IMR-90 (cell line): ENCODE data around the gene DNM1. TPM values are rescaled to one million over a fixed set of nuclear protein-coding genes. Genes with fewer than 3 reads are reported as not detected.

Source experiments
- ATAC-seq: fragments of 200-7000 bp; cut with Tn5 transposase; 2 replicates; pipeline ENCODE4 v1.9.1; 2020; ENCODE audit warnings: low read depth, mild to moderate bottlenecking, moderate library complexity
- BruUV-seq: library from RNA; stranded (reverse); fragments of 400-500 nt; replicated peaks from 2 replicates; lab custom pipeline; 2021; lab: Mats Ljungman, UMichigan
- CTCF ChIA-PET: fragments of 300-600 bp; formaldehyde crosslinking; extraction: SDS; loops from one replicate; lab custom pipeline; 2021; ENCODE audit warnings: antibody characterized with exemption; lab: Yijun Ruan, JAX
- POLR2A ChIA-PET: fragments of 300-600 bp; sonication (Branson Sonifier 250); formaldehyde crosslinking; loops from one replicate; lab custom pipeline; 2022; ENCODE audit warnings: antibody characterized with exemption; ENCODE audit not compliant: unreplicated experiment; lab: Charles Lee
- DNase-seq: peaks from one replicate; pipeline ENCODE4 v3.0.0; 2013
- H2AFZ ChIP-seq: replicated peaks from 2 replicates; pipeline ENCODE3; 2013; ENCODE audit warnings: low read length, mild to moderate bottlenecking; ENCODE audit not compliant: poor library complexity
- H2AK5ac ChIP-seq: 2 replicates; pipeline ENCODE4 v1.6.1; 2013; ENCODE audit warnings: low read depth, low read length, inconsistent platforms
- H2AK9ac ChIP-seq: replicated peaks from 2 replicates; pipeline ENCODE3; 2013; ENCODE audit warnings: mild to moderate bottlenecking, low read depth, low read length, moderate library complexity; ENCODE audit not compliant: poor library complexity
- H2BK120ac ChIP-seq: 2 replicates; pipeline ENCODE4 v1.6.1; 2013; ENCODE audit warnings: low read depth, low read length, inconsistent platforms
- H2BK15ac ChIP-seq: 3 replicates; pipeline ENCODE4 v1.6.1; 2013; ENCODE audit warnings: low read depth, low read length, inconsistent platforms
- H2BK20ac ChIP-seq: 2 replicates; pipeline ENCODE4 v1.6.1; 2013; ENCODE audit warnings: low read depth, mild to moderate bottlenecking, inconsistent platforms, low read length, moderate library complexity
- H2BK5ac ChIP-seq: 2 replicates; pipeline ENCODE4 v1.6.1; 2013; ENCODE audit warnings: mild to moderate bottlenecking, low read depth, low read length, inconsistent platforms; ENCODE audit not compliant: poor library complexity, severe bottlenecking
- H3K14ac ChIP-seq: replicated peaks from 2 replicates; pipeline ENCODE4 v1.6.1; 2013; ENCODE audit warnings: low read depth, low read length, inconsistent platforms
- H3K18ac ChIP-seq: 2 replicates; pipeline ENCODE4 v1.6.1; 2013; ENCODE audit warnings: low read depth, low read length, control low read depth
- H3K23ac ChIP-seq: 2 replicates; pipeline ENCODE4 v1.6.1; 2013; ENCODE audit warnings: low read depth, low read length, inconsistent platforms
- H3K27ac ChIP-seq: 2 replicates; pipeline ENCODE4 v1.5.1; 2013; ENCODE audit warnings: mild to moderate bottlenecking, control low read depth, low read length; ENCODE audit not compliant: insufficient read depth
- H3K27me3 ChIP-seq: 2 replicates; pipeline ENCODE4 v1.6.1; 2013; ENCODE audit warnings: low read length; ENCODE audit not compliant: control insufficient read depth, insufficient read depth
- H3K36me3 ChIP-seq: 2 replicates; pipeline ENCODE4 v1.6.1; 2013; ENCODE audit warnings: low read length, mixed read lengths; ENCODE audit not compliant: control insufficient read depth, insufficient read depth
- H3K4ac ChIP-seq: 2 replicates; pipeline ENCODE4 v1.6.1; 2013; ENCODE audit warnings: low read depth, low read length, inconsistent platforms
- H3K4me1 ChIP-seq: 2 replicates; pipeline ENCODE4 v1.6.1; 2013; ENCODE audit warnings: low read length, mixed read lengths; ENCODE audit not compliant: control insufficient read depth, insufficient read depth
- H3K4me2 ChIP-seq: 2 replicates; pipeline ENCODE4 v1.6.1; 2013; ENCODE audit warnings: low read depth, mild to moderate bottlenecking, control low read depth, low read length, moderate library complexity
- H3K4me3 ChIP-seq: 2 replicates; pipeline ENCODE4 v1.5.1; 2013; ENCODE audit warnings: low read depth, mild to moderate bottlenecking, control low read depth, low read length, moderate library complexity; ENCODE audit not compliant: insufficient read depth
- H3K56ac ChIP-seq: 2 replicates; pipeline ENCODE4 v1.6.1; 2013; ENCODE audit warnings: low read length, inconsistent platforms; ENCODE audit not compliant: insufficient read depth; ENCODE audit errors: extremely low read depth
- H3K79me1 ChIP-seq, 2 experiments: 2 replicates each; pipeline ENCODE4 v1.6.1; 2013; ENCODE audit warnings: low read length in 2 of 2, inconsistent platforms in 1 of 2, low read depth in 1 of 2
- H3K9ac ChIP-seq: 2 replicates; pipeline ENCODE4 v1.6.1; 2013; ENCODE audit warnings: low read depth, low read length, control low read depth
- H3K9me1 ChIP-seq: 2 replicates; pipeline ENCODE4 v1.6.1; 2013; ENCODE audit warnings: low read length, inconsistent platforms; ENCODE audit not compliant: insufficient read depth
- H3K9me3 ChIP-seq: 2 replicates; pipeline ENCODE4 v1.6.1; 2013; ENCODE audit warnings: low read length; ENCODE audit not compliant: control insufficient read depth, insufficient read depth
- H4K20me1 ChIP-seq: 2 replicates; pipeline ENCODE4 v1.6.1; 2013; ENCODE audit warnings: low read length, inconsistent platforms; ENCODE audit not compliant: insufficient read depth
- H4K5ac ChIP-seq: 2 replicates; pipeline ENCODE4 v1.6.1; 2013; ENCODE audit warnings: mild to moderate bottlenecking, low read depth, low read length, control low read depth
- H4K8ac ChIP-seq, 2 experiments: 2 replicates each; pipeline ENCODE4 v1.6.1; 2013; ENCODE audit warnings: low read depth in 2 of 2, low read length in 2 of 2, control low read depth in 1 of 2, inconsistent platforms in 1 of 2
- H4K91ac ChIP-seq: 2 replicates; pipeline ENCODE4 v1.6.1; 2013; ENCODE audit warnings: low read depth, low read length, inconsistent platforms; ENCODE audit not compliant: insufficient read depth
- FOS ChIP-seq: fragments of 150-350 bp; IDR thresholded peaks from 2 replicates; pipeline ENCODE4 v1.6.1; 2016; ENCODE audit warnings: low read depth, low read length
- MAZ ChIP-seq: IDR thresholded peaks from 2 replicates; pipeline ENCODE4 v1.6.1; 2012; ENCODE audit warnings: low read depth, mild to moderate bottlenecking, low read length, improper control_type of control experiment, moderate library complexity, borderline replicate concordance
- MXI1 ChIP-seq: IDR thresholded peaks from 2 replicates; pipeline ENCODE4 v1.6.1; 2012; ENCODE audit warnings: low read depth, mild to moderate bottlenecking, low read length, moderate library complexity, borderline replicate concordance
- SMC3 ChIP-seq: fragments of 150-350 bp; IDR thresholded peaks from 2 replicates; pipeline ENCODE4 v1.6.1; 2016; ENCODE audit warnings: low read depth, mild to moderate bottlenecking, antibody characterized with exemption, low read length, moderate library complexity
- WGBS, 2 experiments: methylation state at CpG; one replicate each; pipeline versions ENCODE4 v1.1.5 to v1.1.7; 2013; ENCODE audit warnings: missing lambda C conversion rate in 2 of 2; ENCODE audit not compliant: insufficient read length in 1 of 2; ENCODE audit errors: extremely low coverage in 2 of 2; 5-methylcytosine and 5-hydroxymethylcytosine counted together
- dilution Hi-C: fragments of 300-500 bp; cut with HindIII; formaldehyde crosslinking; loops from one replicate; pipeline ENCODE4 v1.14.3; 2018; ENCODE audit warnings: low sequenced_read_pairs; ENCODE audit not compliant: unreplicated experiment
- in situ Hi-C: fragments of 300-500 bp; cut with MboI; formaldehyde crosslinking; loops from 3 replicates; pipeline ENCODE4 v1.14.3; 2019; ENCODE audit warnings: low sequenced_read_pairs, inconsistent platforms, mixed read lengths
- intact Hi-C: fragments of 100-400 bp; cut with micrococcal nuclease; formaldehyde crosslinking; loops from 2 replicates; pipeline ENCODE4 v1.10.0; 2022
- polyA plus RNA-seq, 3 experiments: library from polyadenylated mRNA; depleted of rRNA; stranded (reverse); fragments of >200 nt; gene quantifications; 2 replicates each; pipeline ENCODE4 v1.2.3, GENCODE V29; 2012; ENCODE audit warnings: low replicate concordance in 1 of 3
- total RNA-seq: library from RNA; depleted of rRNA; stranded (reverse); fragments of >200 nt; gene quantifications from 2 replicates; pipeline ENCODE4 v1.2.3, GENCODE V29; 2012

The DNM1 gene
- total and polyA plus RNA-seq, 2 of the 4 experiments (the other 2 are of a cell fraction) = 13.6 to 17.7 TPM

- Histone ChIP-seq H3K9ac (no peak overlapping the region), H4K20me1 (peaks cover 3% of the 10 kb centered on the region; the same call in 1 of the 2 replicates), H2BK15ac (no peak overlapping the region), H2AFZ (no peak overlapping the region), H3K4ac (no peak overlapping the region), H4K5ac (no peak overlapping the region), H3K18ac (no peak overlapping the region), H3K56ac (no peak overlapping the region), H3K27me3 (no peaks in the 10 kb centered on the region), H2AK9ac (no peak overlapping the region), H3K23ac (no peak overlapping the region), H3K4me2 (no peak overlapping the region), H3K9me3 (no peaks in the 10 kb centered on the region), H3K9me1 (peaks cover 3% of the 10 kb centered on the region; the same call in 1 of the 2 replicates), H3K4me1 (no peaks in the 10 kb centered on the region; the same call in 1 of the 2 replicates), H3K79me1 (peaks cover 0 to 4% of the 10 kb centered on the region in 2 experiments; a peak in 1 of 4 replicates), H4K8ac (no peak overlapping the region), H2BK20ac (no peak overlapping the region), H2BK5ac (no peak overlapping the region), H2BK120ac (no peak overlapping the region), H3K4me3 (no peak overlapping the region), H3K27ac (no peak overlapping the region), H3K14ac (no peak overlapping the region), H4K91ac (no peak overlapping the region), H3K36me3 (no peaks in the 10 kb centered on the region), H2AK5ac (0 out of 2 replicates have a peak overlapping the region, but pooled peaks have one; percentile 54)
- no TSS peak for BruUV-seq
- intact Hi-C loops (no loop called here), in situ Hi-C loops (no loop called here), dilution Hi-C loops (no loop called here)
- WGBS, 2 experiments = 84% methylated on average over 6 of the region's 16 CpGs; no CpG with 5 or more reads in 1 of the 2 experiments
- DNase-seq (no peak), ATAC-seq (no peak)
- no peak for TF ChIP-seq SMC3
- TF ChIP-seq MAZ = no peak
- TF ChIP-seq FOS = no peak
- no peak for TF ChIP-seq MXI1
- ChIA-PET POLR2A (no interaction called here), CTCF (no interaction called here)
Measured at GRCh38 chr9:128205296-128205944, 2.2 kb downstream of the DNM1 start.
